IPS-20b (cell line): Measurements from ENCODE around the gene PLPPR1.
A peak's percentile ranks its signal among the peaks of the same experiment; 100 is the strongest.

Source experiments
- H3K27ac ChIP-seq: one replicate; pipeline ENCODE4 v1.5.1; 2013; ENCODE audit warnings: low read length
- H3K27me3 ChIP-seq: 2 replicates; pipeline ENCODE4 v1.6.1; 2013; ENCODE audit warnings: mild to moderate bottlenecking, low read length, inconsistent platforms; ENCODE audit not compliant: insufficient read depth
- H3K36me3 ChIP-seq: 2 replicates; pipeline ENCODE4 v1.6.1; 2013; ENCODE audit warnings: low read depth, mild to moderate bottlenecking, inconsistent platforms, low read length, moderate library complexity; ENCODE audit not compliant: insufficient read depth
- H3K4me1 ChIP-seq: 2 replicates; pipeline ENCODE4 v1.6.1; 2013; ENCODE audit warnings: mild to moderate bottlenecking, control low read depth, inconsistent platforms, low read length, moderate library complexity; ENCODE audit not compliant: insufficient read depth
- H3K4me3 ChIP-seq: 2 replicates; pipeline ENCODE4 v1.5.1; 2013; ENCODE audit warnings: mild to moderate bottlenecking, low read length, inconsistent platforms
- H3K9ac ChIP-seq: 2 replicates; pipeline ENCODE4 v1.6.1; 2013; ENCODE audit warnings: low read depth, mild to moderate bottlenecking, inconsistent platforms, low read length, moderate library complexity
- H3K9me3 ChIP-seq: 2 replicates; pipeline ENCODE4 v1.6.1; 2013; ENCODE audit warnings: mild to moderate bottlenecking, low read depth, low read length, inconsistent platforms; ENCODE audit not compliant: insufficient read depth

The PLPPR1 gene

GRCh38 chr9:101128623-101129022 is 100.1 kb downstream of the PLPPR1 start:
- Histone ChIP-seq H3K4me1 (no peaks in the 10 kb centered on the region; the same call in 1 of the 2 replicates), H3K27ac (no peak overlapping the region), H3K27me3 (no peaks in the 10 kb centered on the region), H3K36me3 (no peaks in the 10 kb centered on the region), H3K9me3 (peaks cover 37% of the 10 kb centered on the region), H3K4me3 (no peak overlapping the region), H3K9ac (no peak overlapping the region)

GRCh38 chr9:101130054-101130453 is 101.5 kb downstream of the PLPPR1 start:
- H3K27ac ChIP-seq: no peak overlapping the region
- H3K27me3 ChIP-seq: no peaks in the 10 kb centered on the region
- no peak overlapping the region for H3K4me3 ChIP-seq
- peaks cover under 1% of the 10 kb centered on the region; the same call in 1 of the 2 replicates for H3K4me1 ChIP-seq
- H3K36me3 ChIP-seq: no peaks in the 10 kb centered on the region
- H3K9me3 ChIP-seq: peaks cover 23% of the 10 kb centered on the region; the same call in 1 of the 2 replicates
- no peak overlapping the region for H3K9ac ChIP-seq

- Histone ChIP-seq H3K27ac (no peak overlapping the region), H3K9ac (no peak overlapping the region), H3K9me3 (peaks cover 15% of the 10 kb centered on the region; the same call in 1 of the 2 replicates), H3K27me3 (no peaks in the 10 kb centered on the region), H3K4me3 (no peak overlapping the region), H3K36me3 (no peaks in the 10 kb centered on the region), H3K4me1 (peaks cover 12% of the 10 kb centered on the region; the same call in 1 of the 2 replicates)
These were observed 102.8 kb downstream of the PLPPR1 start for GRCh38 chr9:101131326-101131725.

DNA sequence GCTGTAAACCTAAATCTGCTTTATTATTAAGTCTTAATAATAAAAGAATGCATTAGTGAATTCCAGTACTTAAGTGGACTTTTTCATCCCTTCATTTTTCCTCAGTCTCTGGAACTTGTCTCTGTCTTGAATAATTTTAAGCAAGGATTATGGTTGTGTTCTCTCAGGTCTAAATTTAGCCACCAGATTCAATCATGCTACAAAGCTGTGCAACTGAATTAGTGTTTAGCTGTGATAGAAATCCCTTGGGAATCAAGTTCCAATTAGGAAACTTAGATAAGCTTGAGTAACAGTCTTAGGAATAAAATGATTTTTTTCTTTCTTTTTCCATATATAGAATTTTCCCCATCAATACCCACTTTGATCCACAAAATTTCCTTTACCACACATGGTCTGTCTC is 104.3 kb downstream of the PLPPR1 start:
- no peaks in the 10 kb centered on the region for H3K36me3 ChIP-seq
- H3K4me1 ChIP-seq: peaks cover 13% of the 10 kb centered on the region; the same call in 1 of the 2 replicates
- no peaks in the 10 kb centered on the region for H3K27me3 ChIP-seq
- H3K9ac ChIP-seq: no peak overlapping the region
- H3K9me3 ChIP-seq: peaks cover 3% of the 10 kb centered on the region; the same call in 1 of the 2 replicates
- no peak overlapping the region for H3K27ac ChIP-seq
- no peak overlapping the region for H3K4me3 ChIP-seq

DNA sequence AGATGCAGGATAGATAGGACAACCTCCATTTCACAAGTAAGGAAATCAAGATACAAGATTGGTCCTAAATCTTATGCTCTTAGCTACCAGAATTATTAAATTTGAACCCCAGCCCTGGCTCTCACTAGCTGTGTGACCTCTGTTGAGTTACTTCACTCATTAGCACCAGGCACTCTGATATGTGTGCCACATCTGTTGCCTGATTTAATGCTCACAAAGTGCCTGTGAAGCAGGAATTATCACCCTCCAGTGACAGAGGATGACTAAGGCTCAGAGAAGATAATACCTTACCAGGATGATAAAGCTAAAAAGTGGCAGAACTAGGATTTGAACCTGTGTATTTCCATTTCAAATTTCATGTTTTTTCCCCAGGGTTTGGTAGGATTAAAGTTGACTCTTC is 110.0 kb downstream of the PLPPR1 start:
- Histone ChIP-seq H3K9ac (no peak overlapping the region), H3K9me3 (no peaks in the 10 kb centered on the region), H3K4me1 (peaks cover 13% of the 10 kb centered on the region; the same call in 1 of the 2 replicates), H3K27me3 (no peaks in the 10 kb centered on the region), H3K27ac (no peak overlapping the region), H3K36me3 (no peaks in the 10 kb centered on the region), H3K4me3 (no peak overlapping the region)

DNA sequence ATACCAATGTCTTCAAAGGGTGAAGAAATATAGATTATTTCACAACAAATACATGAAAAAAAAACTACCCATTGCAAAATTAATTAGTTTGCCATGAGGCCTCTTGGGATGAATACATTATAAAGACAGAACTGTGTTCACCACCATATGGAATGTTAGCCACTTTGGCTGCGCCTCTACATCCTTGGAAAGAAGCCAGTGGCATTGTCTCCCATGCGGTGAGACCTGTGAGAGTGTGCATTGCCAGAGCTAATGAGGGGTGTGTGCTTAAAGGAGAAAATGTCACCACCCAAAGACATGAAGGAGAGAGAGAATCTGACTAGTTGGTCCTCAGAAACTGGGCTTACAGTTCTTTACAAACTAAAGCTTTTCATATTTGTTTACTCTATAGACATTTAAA is 110.6 kb downstream of the PLPPR1 start:
- Histone ChIP-seq H3K36me3 (no peaks in the 10 kb centered on the region), H3K9ac (no peak overlapping the region), H3K4me1 (peaks cover 13% of the 10 kb centered on the region; the same call in 1 of the 2 replicates), H3K9me3 (no peaks in the 10 kb centered on the region), H3K4me3 (no peak overlapping the region), H3K27me3 (no peaks in the 10 kb centered on the region), H3K27ac (no peak overlapping the region)

GRCh38 chr9:101140764-101141163 is 112.2 kb downstream of the PLPPR1 start:
- Histone ChIP-seq H3K27ac (no peak overlapping the region), H3K4me3 (no peak overlapping the region), H3K36me3 (no peaks in the 10 kb centered on the region), H3K9ac (no peak overlapping the region), H3K4me1 (peaks cover 6% of the 10 kb centered on the region; the same call in 1 of the 2 replicates), H3K9me3 (no peaks in the 10 kb centered on the region), H3K27me3 (no peaks in the 10 kb centered on the region)

- Histone ChIP-seq H3K27ac (no peak overlapping the region), H3K9me3 (peaks cover 14% of the 10 kb centered on the region), H3K27me3 (no peaks in the 10 kb centered on the region), H3K36me3 (0 out of 2 replicates have a peak, but pooled peaks cover 4% of the 10 kb centered on the region), H3K4me1 (peaks cover 15% of the 10 kb centered on the region), H3K9ac (no peak overlapping the region), H3K4me3 (no peak overlapping the region)
These were observed 118.0 kb downstream of the PLPPR1 start for GRCh38 chr9:101146508-101146907.

DNA sequence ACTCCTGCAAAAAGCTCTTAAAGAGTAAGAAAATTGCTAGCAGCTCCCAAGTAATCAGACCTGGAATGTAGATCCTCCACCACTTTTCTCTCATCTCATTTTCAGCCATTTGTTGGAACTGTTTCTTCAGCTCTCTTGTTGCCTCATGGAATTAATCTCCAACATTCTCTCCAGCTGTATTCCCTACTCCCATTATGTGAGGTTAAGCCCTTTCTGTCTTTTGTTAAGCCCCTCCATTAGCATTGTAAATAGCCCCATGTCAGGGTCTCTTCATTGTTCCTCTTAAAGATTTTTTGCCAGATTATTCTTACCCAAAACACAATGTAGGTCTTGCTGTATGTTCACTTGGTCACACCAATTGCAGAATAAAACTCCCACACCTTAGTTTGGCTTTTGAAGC is 119.8 kb downstream of the PLPPR1 start:
- H3K4me1 ChIP-seq: peaks cover 15% of the 10 kb centered on the region
- 0 out of 2 replicates have a peak, but pooled peaks cover 4% of the 10 kb centered on the region for H3K36me3 ChIP-seq
- H3K9me3 ChIP-seq: peaks cover 14% of the 10 kb centered on the region
- H3K9ac ChIP-seq: 0 out of 2 replicates have a peak overlapping the region, but pooled peaks have one; percentile 14
- H3K4me3 ChIP-seq: peak overlapping the region; percentile 29; the same call in 1 of the 2 replicates
- no peaks in the 10 kb centered on the region for H3K27me3 ChIP-seq
- no peak overlapping the region for H3K27ac ChIP-seq

DNA sequence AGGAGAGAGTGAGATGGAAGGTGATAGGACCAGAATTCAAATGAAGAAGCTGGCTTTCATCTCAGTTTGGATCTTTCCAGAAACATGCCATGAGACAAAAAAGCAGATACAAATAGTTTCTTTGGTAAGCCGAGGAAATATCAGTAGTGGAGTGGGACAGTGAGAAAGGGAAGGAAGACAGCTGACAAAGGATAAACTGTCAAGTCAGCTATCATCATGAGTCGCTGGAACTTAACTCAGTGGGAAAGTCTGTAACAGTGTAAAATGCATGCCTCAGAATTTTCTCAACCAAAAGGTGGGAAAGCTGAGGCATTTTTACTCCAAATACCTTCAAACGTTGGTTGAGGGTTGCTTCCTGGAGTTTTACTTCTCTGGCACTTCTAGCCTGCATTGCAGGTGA is 129.8 kb downstream of the PLPPR1 start:
- no peaks in the 10 kb centered on the region for H3K4me1 ChIP-seq
- H3K4me3 ChIP-seq: no peak overlapping the region

DNA sequence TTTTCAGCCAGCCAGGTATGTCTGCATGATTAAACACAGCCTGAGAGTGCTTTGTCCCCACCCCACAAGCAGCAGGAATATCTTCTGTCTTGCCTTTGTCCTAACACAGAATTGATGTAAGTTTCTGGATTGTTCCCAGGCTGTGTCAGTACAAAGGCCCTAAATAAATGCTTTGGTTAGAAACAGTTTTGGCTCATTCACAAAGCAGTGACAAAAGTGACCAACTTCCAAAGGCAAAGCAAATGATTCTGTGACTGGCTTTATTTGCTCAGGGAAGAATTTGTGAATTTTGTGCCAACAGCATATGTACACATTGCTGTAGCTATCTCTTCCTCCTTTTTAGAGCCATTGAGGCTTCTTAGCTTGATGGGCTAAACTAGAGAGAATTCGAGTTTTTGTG is 133.7 kb downstream of the PLPPR1 start:
- H3K27ac ChIP-seq: no peak overlapping the region
- no peak overlapping the region for H3K4me3 ChIP-seq
- no peaks in the 10 kb centered on the region for H3K4me1 ChIP-seq
- no peaks in the 10 kb centered on the region for H3K9me3 ChIP-seq
- no peak overlapping the region for H3K9ac ChIP-seq
- no peaks in the 10 kb centered on the region for H3K36me3 ChIP-seq
- no peaks in the 10 kb centered on the region for H3K27me3 ChIP-seq

More for the DNA sequence above, 129.8 kb downstream of the PLPPR1 start:
- Histone ChIP-seq H3K27me3 (no peaks in the 10 kb centered on the region), H3K9ac (no peak overlapping the region), H3K9me3 (no peaks in the 10 kb centered on the region), H3K27ac (no peak overlapping the region), H3K36me3 (no peaks in the 10 kb centered on the region)

DNA sequence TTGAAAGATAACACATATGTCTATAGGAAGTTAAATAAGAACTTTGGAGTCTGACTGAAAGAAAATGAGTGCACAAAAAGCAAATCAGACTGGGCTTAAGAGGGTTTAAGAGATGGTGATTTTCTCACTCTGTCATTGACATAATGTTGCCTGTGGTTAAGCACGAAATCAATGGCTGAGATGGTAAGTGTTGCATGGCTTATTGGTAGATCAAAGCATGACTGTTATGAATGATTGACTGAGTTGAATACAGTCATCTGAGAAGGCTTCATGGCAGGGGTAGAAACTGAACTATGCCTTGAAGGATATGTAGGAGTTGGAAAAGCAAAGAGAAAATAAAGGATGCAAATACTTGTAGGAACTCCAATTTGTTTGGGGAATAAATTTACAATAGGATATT is 136.6 kb downstream of the PLPPR1 start:
- H3K27me3 ChIP-seq: no peaks in the 10 kb centered on the region
- H3K27ac ChIP-seq: no peak overlapping the region
- no peaks in the 10 kb centered on the region for H3K36me3 ChIP-seq
- no peak overlapping the region for H3K4me3 ChIP-seq
- no peak overlapping the region for H3K9ac ChIP-seq
- H3K4me1 ChIP-seq: no peaks in the 10 kb centered on the region
- no peaks in the 10 kb centered on the region for H3K9me3 ChIP-seq
